GM18519 (cell line): ENCODE data around the gene CSNK2A3.
"Not testable (repeated sequence)": the region's sequence is repeated elsewhere in the genome, so short reads cannot be mapped to it uniquely, and the experiment has no call there.

Experiments
- ATAC-seq: cut with Tn5 transposase; IDR thresholded peaks from one replicate; pipeline ENCODE4 v1.9.1; 2021; ENCODE audit warnings: mild to moderate bottlenecking, moderate library complexity; ENCODE audit not compliant: unreplicated experiment, low FRiP score

CSNK2A3 gene

GRCh38 chr11:11380883-11381282 is 27.8 kb upstream of the CSNK2A3 start:
- no peak for ATAC-seq

GRCh38 chr11:11380340-11380739 is 27.3 kb upstream of the CSNK2A3 start:
- no peak for ATAC-seq

- ATAC-seq: no peak
These were observed 26.6 kb upstream of the CSNK2A3 start for GRCh38 chr11:11379661-11380060.

- ATAC-seq: no peak
These were observed 25.3 kb upstream of the CSNK2A3 start for GRCh38 chr11:11378184-11378940.

GRCh38 chr11:11374358-11375148 is 21.5 kb upstream of the CSNK2A3 start:
- no peak for ATAC-seq

- ATAC-seq: no peak
These were observed 20.9 kb upstream of the CSNK2A3 start for GRCh38 chr11:11373934-11374333.

- ATAC-seq: no peak
These were observed 19.4 kb upstream of the CSNK2A3 start for GRCh38 chr11:11372461-11372860.

- ATAC-seq: no peak
These were observed 17.9 kb upstream of the CSNK2A3 start for GRCh38 chr11:11370962-11371303.

GRCh38 chr11:11370255-11370961 is 17.4 kb upstream of the CSNK2A3 start:
- ATAC-seq: no peak

- no peak for ATAC-seq
These were observed 13.7 kb upstream of the CSNK2A3 start for GRCh38 chr11:11366793-11367192.

GRCh38 chr11:11363674-11364073 is 10.6 kb upstream of the CSNK2A3 start:
- ATAC-seq: no peak

GRCh38 chr11:11359611-11360010 is 6.6 kb upstream of the CSNK2A3 start:
- ATAC-seq: no peak

- ATAC-seq: no peak
These were observed 3.8 kb upstream of the CSNK2A3 start for GRCh38 chr11:11356842-11357241.

- not testable (repeated sequence) for ATAC-seq
These were observed 1.2 kb downstream of the CSNK2A3 start for GRCh38 chr11:11351851-11352250.

GRCh38 chr11:11351042-11351586 is 1.9 kb downstream of the CSNK2A3 start:
- ATAC-seq: no peak

GRCh38 chr11:11349870-11350337 is 3.1 kb downstream of the CSNK2A3 start:
- no peak for ATAC-seq

- ATAC-seq: no peak
These were observed 3.8 kb downstream of the CSNK2A3 start for GRCh38 chr11:11349106-11349825.

- no peak for ATAC-seq
These were observed 4.7 kb downstream of the CSNK2A3 start for GRCh38 chr11:11348303-11348702.

- ATAC-seq: no peak
These were observed 5.5 kb downstream of the CSNK2A3 start for GRCh38 chr11:11347592-11347991.

- no peak for ATAC-seq
These were observed 6.7 kb downstream of the CSNK2A3 start for GRCh38 chr11:11346303-11346702.
